ENCODE data around the gene SLC15A4. TPM values are rescaled to one million over a fixed set of nuclear protein-coding genes. Genes with fewer than 3 reads are reported as not detected.

SLC15A4 gene
- total RNA-seq, 2 donors from 2014 or later, result 28.2 to 39.5 TPM

DNA sequence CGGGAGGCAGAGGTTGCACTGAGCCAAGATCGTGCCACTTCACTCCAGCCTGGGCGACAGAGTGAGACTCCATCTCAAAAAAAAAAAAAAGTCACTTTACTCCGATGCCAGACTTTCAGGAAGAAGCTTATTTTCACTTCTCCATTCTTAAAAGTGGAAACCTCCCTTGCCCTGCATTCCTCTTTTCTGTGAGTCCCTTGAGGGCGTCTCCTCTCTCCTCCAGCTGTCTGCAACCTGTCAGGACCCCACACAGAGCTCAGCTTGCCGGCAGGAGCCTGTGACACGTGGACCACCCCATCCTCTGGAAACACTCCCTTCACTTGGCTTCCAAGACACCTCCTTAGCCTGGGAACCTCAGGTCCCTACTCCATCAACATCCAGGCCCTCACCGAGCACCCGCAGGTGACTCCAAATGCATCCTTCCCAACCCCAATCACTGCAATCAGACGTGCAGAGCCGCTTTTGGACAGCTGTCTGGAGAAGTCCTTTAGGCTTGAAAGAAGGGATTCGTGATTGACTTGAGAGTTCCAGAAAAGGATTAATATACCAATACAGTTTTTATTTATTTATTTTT lies 34.3 kb downstream of the SLC15A4 start:
- H3K27ac Mint-ChIP-seq, result peak overlapping the region; percentile 29
- H3K27me3 Mint-ChIP-seq (ENCODE audit: insufficient read depth), result no peaks in the 10 kb centered on the region
- H3K4me3 Mint-ChIP-seq, result no peak overlapping the region
- Histone ChIP-seq H3K36me3 (ENCODE audit: control insufficient read depth, insufficient read depth, low read length) (peaks cover 35% of the 10 kb centered on the region), H3K4me1 (ENCODE audit: control insufficient read depth, insufficient read depth, low read length) (no peaks in the 10 kb centered on the region), H3K27me3 (ENCODE audit: control insufficient read depth, insufficient read depth, low read length, poor library complexity, severe bottlenecking) (no peaks in the 10 kb centered on the region), H3K9ac (ENCODE audit: extremely low read depth, low read length, poor library complexity, severe bottlenecking) (no peak overlapping the region), H3K9me3 (ENCODE audit: control insufficient read depth, low read length) (no peaks in the 10 kb centered on the region), H3K27ac (ENCODE audit: low read depth, low read length) (no peak overlapping the region), H3K4me3 (ENCODE audit: low read length) (no peak overlapping the region)
- peak; percentile 50 for DNase-seq
- WGBS, 2 experiments (ENCODE audit: insufficient coverage in 1 of 2, insufficient read length in 1 of 2), result 92 to 96% methylated on average over 6 to 11 of the region's 12 CpGs
- no peaks in the 10 kb centered on the region for H3K9me3 Mint-ChIP-seq
- H3K4me1 Mint-ChIP-seq, result no peaks in the 10 kb centered on the region
- TF ChIP-seq, protein P1, sequence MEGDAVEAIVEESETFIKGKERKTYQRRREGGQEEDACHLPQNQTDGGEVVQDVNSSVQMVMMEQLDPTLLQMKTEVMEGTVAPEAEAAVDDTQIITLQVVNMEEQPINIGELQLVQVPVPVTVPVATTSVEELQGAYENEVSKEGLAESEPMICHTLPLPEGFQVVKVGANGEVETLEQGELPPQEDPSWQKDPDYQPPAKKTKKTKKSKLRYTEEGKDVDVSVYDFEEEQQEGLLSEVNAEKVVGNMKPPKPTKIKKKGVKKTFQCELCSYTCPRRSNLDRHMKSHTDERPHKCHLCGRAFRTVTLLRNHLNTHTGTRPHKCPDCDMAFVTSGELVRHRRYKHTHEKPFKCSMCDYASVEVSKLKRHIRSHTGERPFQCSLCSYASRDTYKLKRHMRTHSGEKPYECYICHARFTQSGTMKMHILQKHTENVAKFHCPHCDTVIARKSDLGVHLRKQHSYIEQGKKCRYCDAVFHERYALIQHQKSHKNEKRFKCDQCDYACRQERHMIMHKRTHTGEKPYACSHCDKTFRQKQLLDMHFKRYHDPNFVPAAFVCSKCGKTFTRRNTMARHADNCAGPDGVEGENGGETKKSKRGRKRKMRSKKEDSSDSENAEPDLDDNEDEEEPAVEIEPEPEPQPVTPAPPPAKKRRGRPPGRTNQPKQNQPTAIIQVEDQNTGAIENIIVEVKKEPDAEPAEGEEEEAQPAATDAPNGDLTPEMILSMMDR (conservative IDR thresholded peaks at IDR 0.05), result no peak
- H3K36me3 Mint-ChIP-seq (ENCODE audit: low read depth), result peaks cover 32% of the 10 kb centered on the region

DNA sequence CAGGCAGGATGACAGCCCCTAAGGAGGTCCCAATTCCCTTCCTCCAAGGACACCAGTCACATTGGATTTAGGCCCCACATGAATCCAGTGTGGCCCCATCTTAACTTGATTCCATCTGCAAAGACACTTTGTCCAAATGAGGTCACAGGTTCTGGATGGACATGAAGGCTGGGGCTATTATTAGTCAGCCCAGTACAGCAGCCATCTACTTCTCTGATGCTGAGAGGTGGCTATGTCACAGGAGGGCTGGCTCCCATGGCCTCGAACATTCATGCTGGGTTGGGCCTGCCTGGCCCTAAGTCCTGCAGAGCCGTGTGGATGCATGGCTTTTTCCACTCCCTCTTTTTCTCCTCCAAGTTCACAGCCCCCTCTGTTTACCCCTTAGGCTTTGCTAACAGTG lies 35.9 kb downstream of the SLC15A4 start:
- WGBS, 2 experiments (ENCODE audit: insufficient coverage in 1 of 2, insufficient read length in 1 of 2), result 68 to 86% methylated on average over 2 of the region's 2 CpGs
- Histone ChIP-seq H3K4me1 (ENCODE audit: control insufficient read depth, insufficient read depth, low read length) (no peaks in the 10 kb centered on the region), H3K9ac (ENCODE audit: extremely low read depth, low read length, poor library complexity, severe bottlenecking) (no peak overlapping the region), H3K27me3 (ENCODE audit: control insufficient read depth, insufficient read depth, low read length, poor library complexity, severe bottlenecking) (no peaks in the 10 kb centered on the region), H3K36me3 (ENCODE audit: control insufficient read depth, insufficient read depth, low read length) (peaks cover 19% of the 10 kb centered on the region), H3K9me3 (ENCODE audit: control insufficient read depth, low read length) (no peaks in the 10 kb centered on the region), H3K27ac (ENCODE audit: low read depth, low read length) (no peak overlapping the region), H3K4me3 (ENCODE audit: low read length) (no peak overlapping the region)
- Mint-ChIP-seq H3K4me1 (no peaks in the 10 kb centered on the region), H3K4me3 (no peak overlapping the region), H3K27me3 (ENCODE audit: insufficient read depth) (no peaks in the 10 kb centered on the region), H3K9me3 (no peaks in the 10 kb centered on the region), H3K27ac (no peak overlapping the region), H3K36me3 (ENCODE audit: low read depth) (peaks cover 17% of the 10 kb centered on the region)
- no peak for DNase-seq
- TF ChIP-seq, protein P1 (conservative IDR thresholded peaks at IDR 0.05), result no peak

DNA sequence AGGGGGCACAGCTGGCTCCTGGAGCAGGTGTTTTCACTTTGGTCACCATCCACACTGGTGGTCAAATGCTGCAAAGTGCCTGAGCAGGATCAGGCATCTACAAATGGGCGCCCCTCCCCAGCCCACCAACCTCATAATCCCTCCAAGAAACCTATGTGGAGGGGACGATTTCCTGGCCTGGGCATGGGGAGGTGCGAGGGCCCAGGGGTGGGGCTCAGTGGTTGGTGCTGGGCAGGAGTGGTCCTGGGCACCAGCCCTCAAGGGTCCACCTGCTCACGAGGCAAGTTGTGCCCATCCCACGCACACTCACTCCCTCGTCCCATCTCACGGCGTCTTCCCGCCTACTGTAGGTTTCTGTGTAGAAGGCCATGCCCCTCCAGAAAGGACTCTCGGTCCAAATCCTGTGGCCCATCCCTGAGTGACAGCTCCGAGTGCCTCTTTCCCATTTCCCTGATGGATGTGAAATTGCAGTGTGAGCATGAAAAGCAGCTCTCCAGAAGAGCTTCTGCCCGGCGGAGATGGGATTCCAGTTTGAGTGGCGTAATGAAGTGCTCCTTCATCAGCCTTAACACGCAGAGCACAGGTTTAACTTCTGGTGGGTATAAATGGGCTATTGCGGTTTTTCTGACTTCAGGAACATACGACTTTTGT lies 36.9 kb downstream of the SLC15A4 start:
- DNase-seq, result no peak
- WGBS, 2 experiments (ENCODE audit: insufficient coverage in 1 of 2, insufficient read length in 1 of 2), result 91 to 93% methylated on average over 14 to 17 of the region's 17 CpGs
- Mint-ChIP-seq H3K27ac (no peak overlapping the region), H3K9me3 (peaks cover 1% of the 10 kb centered on the region), H3K36me3 (ENCODE audit: low read depth) (peaks cover 7% of the 10 kb centered on the region), H3K4me1 (no peaks in the 10 kb centered on the region), H3K4me3 (no peak overlapping the region), H3K27me3 (ENCODE audit: insufficient read depth) (no peaks in the 10 kb centered on the region)
- Histone ChIP-seq H3K27me3 (ENCODE audit: control insufficient read depth, insufficient read depth, low read length, poor library complexity, severe bottlenecking) (no peaks in the 10 kb centered on the region), H3K27ac (ENCODE audit: low read depth, low read length) (no peak overlapping the region), H3K9ac (ENCODE audit: extremely low read depth, low read length, poor library complexity, severe bottlenecking) (no peak overlapping the region), H3K4me1 (ENCODE audit: control insufficient read depth, insufficient read depth, low read length) (no peaks in the 10 kb centered on the region), H3K36me3 (ENCODE audit: control insufficient read depth, insufficient read depth, low read length) (peaks cover 11% of the 10 kb centered on the region), H3K9me3 (ENCODE audit: control insufficient read depth, low read length) (no peaks in the 10 kb centered on the region), H3K4me3 (ENCODE audit: low read length) (no peak overlapping the region)
- TF ChIP-seq, protein P1 (conservative IDR thresholded peaks at IDR 0.05), result no peak
